ENCODE results near the gene ZMYM2.
"Not testable (repeated sequence)": the region's sequence is repeated elsewhere in the genome, so short reads cannot be mapped to it uniquely, and the experiment has no call there.

The ZMYM2 gene

GRCh38 chr13:19958155-19959111 lies at the start of gene ZMYM2:
TSS of gene ZMYM2 (plus strand) at chr13:19958727. CDS start at chr13:19993073, 34,346 bp downstream.
- DNase-seq = peak; percentile 86 to 100 (median 98)

- no peak for DNase-seq
Observed at GRCh38 chr13:19910336-19911072, 48.0 kb upstream of the ZMYM2 start.

GRCh38 chr13:19927117-19927748 lies 31.3 kb upstream of the ZMYM2 start:
- no peak for DNase-seq

GRCh38 chr13:19940106-19940505 lies 18.4 kb upstream of the ZMYM2 start:
- no peak for DNase-seq

- no peak for DNase-seq
Observed at GRCh38 chr13:19950374-19950773, 8.2 kb upstream of the ZMYM2 start.

- no peak for DNase-seq
Observed at GRCh38 chr13:19952850-19953249, 5.7 kb upstream of the ZMYM2 start.

GRCh38 chr13:19955873-19956559 lies 2.5 kb upstream of the ZMYM2 start:
- no peak for DNase-seq

GRCh38 chr13:19957320-19958154 lies 990 bp upstream of the ZMYM2 start:
- peak in 55 of 56 donors; percentile 17 to 92 (median 76) for DNase-seq

- peak in 50 of 56 donors; percentile 5 to 74 (median 52) for DNase-seq
Observed at GRCh38 chr13:19959141-19959830, 759 bp downstream of the ZMYM2 start.

- peak in 55 of 56 donors; percentile 30 to 92 (median 76) for DNase-seq
Observed at GRCh38 chr13:19959831-19960652, 1.5 kb downstream of the ZMYM2 start.

- no peak for DNase-seq
Observed at GRCh38 chr13:19960653-19960976, 2.1 kb downstream of the ZMYM2 start.

GRCh38 chr13:19961489-19961888 lies 3.0 kb downstream of the ZMYM2 start:
- DNase-seq = no peak

- no peak for DNase-seq
Observed at GRCh38 chr13:19961924-19962323, 3.4 kb downstream of the ZMYM2 start.

- no peak for DNase-seq
Observed at GRCh38 chr13:19962894-19963293, 4.4 kb downstream of the ZMYM2 start.

- no peak for DNase-seq
Observed at GRCh38 chr13:19967621-19968020, 9.1 kb downstream of the ZMYM2 start.

- not testable (repeated sequence) for DNase-seq
Observed at GRCh38 chr13:19974498-19975009, 16.0 kb downstream of the ZMYM2 start.

GRCh38 chr13:19978831-19979437 lies 20.4 kb downstream of the ZMYM2 start:
- DNase-seq = no peak

- no peak for DNase-seq
Observed at GRCh38 chr13:19981685-19982238, 23.2 kb downstream of the ZMYM2 start.
